ENCODE measurements around the gene PSMD10.
A peak's percentile ranks its signal among the peaks of the same experiment; 100 is the strongest.

Gene PSMD10, protein sequence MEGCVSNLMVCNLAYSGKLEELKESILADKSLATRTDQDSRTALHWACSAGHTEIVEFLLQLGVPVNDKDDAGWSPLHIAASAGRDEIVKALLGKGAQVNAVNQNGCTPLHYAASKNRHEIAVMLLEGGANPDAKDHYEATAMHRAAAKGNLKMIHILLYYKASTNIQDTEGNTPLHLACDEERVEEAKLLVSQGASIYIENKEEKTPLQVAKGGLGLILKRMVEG

DNA sequence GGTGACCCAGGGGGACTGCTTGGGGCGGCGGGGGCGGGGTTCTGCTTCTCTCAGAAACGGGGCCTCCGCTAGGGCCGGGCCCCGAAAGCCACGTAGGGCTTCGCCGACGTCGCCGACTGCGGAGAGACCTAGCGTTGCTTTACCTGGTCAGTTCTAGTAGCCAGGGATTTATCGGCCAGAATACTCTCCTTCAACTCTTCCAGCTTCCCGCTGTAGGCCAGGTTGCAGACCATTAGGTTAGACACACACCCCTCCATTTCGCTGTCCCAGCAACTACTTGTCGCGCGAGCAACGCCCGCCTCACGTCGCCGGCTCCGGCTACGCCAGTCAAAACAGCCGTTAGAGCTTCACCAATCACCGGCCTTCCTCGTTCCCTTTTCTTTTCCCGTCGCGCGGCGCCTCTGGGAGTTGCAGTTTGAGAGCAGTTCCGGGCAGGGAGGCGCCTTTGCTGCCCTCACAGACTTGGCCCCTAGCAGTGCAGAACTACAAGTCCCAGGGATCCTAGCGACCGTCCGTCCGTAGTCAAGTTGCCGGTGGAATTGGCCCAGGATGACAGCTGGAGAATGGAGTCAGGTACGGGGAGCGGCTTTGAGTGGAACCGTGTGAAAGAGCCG is at the start of gene PSMD10, which contains the start of gene ATG4A:
PSMD10 (minus strand) TSS at position 279 of the 614 bp plus-strand sequence; CDS start at position 257, 22 bp downstream.
ATG4A (plus strand) TSS at position 515 of the 614 bp plus-strand sequence; CDS start at position 564, 49 bp downstream.
- no peak for TF ChIP-seq ZNF274 (IDR thresholded peaks at IDR 0.05; ENCODE audit: low read depth, low read length)
- peak within 1 kb of the TSS; percentile 67 for H3K4me3 ChIP-seq (ENCODE audit: low read length)

DNA sequence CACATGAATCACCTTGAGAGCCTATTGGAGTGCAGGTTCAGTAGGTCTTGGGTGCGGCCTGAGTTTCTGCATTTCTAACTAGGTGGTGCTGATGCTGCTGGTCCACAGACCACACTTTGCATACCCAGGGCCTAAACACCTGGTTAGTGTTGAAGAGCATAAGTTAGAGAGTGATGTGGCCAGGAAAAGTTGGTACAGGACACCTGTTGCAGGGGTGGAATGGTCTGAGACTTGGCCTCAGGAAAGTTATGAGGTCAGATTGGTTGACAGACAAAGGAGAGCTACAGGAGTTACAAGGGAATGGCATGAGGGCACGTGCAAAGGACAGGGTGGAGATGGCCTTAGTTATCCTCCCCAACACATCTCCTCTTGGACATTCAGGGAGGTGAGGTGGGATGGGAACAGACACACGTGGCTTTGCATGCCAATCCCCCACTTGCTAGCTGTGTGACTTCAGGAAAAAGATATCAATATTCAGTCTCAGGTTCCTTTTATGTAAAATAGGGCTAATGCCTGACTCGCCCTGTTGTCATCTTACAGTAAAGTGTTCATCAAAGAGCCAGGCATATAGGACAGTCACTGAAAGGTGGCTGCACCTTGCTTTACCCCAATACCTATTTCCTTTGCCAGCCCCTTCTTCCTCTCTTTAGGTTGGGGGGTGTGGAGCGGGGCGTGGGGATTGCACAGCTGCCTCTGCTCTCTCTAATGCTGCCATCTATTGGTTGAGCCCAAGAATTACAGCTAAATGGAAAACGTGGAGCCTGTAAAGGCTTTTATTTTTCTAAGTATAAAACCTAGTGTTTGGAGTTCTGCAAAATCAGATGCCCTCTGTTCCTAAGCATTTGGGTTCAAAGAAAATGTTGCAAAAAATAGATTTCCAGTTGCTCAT is 47.7 kb upstream of the PSMD10 start:
- no peak for TF ChIP-seq ZNF274 (IDR thresholded peaks at IDR 0.05; ENCODE audit: low read depth, low read length)
- no peak overlapping the region for H3K4me3 ChIP-seq (ENCODE audit: low read length)

DNA sequence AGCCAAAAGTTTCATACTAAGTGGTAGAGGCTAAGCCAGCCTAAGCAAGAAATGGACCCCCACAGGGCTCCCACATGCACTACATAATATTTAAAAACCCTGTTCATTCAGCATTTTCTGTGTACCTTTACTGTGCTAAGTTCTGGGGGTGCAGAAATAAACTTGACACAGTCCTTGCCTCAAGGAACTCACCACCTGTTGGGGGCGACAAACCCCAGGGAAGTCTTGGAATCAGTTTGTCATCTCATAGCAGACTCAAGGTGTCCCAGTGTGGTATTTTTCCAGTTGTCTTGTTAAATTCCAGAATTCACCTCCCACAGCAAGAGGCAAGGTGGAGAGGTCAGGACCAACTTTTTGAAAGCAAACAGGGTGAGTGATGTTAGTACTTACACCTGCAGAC is 43.4 kb upstream of the PSMD10 start:
- no peak for TF ChIP-seq ZNF274 (IDR thresholded peaks at IDR 0.05; ENCODE audit: low read depth, low read length)
- H3K4me3 ChIP-seq (ENCODE audit: low read length), result no peak overlapping the region

DNA sequence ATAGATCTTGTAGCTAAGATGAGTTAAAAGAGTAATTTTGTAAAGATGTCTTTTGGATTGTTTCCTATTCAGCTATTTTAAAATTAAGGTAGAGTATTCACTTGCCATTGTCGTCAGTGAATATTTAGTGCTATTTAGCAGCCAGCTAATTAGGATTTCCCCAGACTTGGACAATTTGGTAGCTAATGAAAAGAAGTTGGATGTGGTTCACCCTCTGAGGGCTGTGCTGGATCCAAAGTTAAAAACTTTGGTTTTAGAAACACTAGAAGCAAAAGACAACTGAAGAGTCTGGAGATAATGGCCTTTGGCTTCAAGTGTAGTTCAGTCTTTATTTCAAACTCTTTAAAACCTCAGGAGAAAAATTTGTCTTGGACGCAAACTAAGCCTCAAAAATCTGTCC is 41.5 kb upstream of the PSMD10 start:
- no peak overlapping the region for H3K4me3 ChIP-seq (ENCODE audit: low read length)
- TF ChIP-seq ZNF274 (IDR thresholded peaks at IDR 0.05; ENCODE audit: low read depth, low read length), result no peak

DNA sequence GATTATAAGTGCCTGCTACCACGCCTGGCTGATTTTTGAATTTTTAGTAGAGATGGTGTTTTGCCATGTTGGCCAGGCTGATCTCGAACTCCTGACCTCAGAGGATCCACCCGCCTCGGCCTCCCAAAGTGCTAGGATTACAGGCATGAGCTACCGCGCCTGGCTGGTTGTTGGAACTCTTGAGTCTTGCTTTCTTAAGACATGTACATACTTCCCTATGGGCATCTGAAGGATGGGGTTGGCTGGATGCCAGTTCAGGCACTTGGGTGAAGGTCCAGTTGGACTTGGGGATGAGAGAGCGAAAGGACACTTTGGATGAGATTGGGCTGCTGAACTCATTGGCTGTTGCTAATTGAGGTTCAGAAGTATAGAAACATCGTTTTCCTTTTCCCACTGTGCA is 40.7 kb upstream of the PSMD10 start:
- no peak overlapping the region for H3K4me3 ChIP-seq (ENCODE audit: low read length)
- no peak for TF ChIP-seq ZNF274 (IDR thresholded peaks at IDR 0.05; ENCODE audit: low read depth, low read length)

DNA sequence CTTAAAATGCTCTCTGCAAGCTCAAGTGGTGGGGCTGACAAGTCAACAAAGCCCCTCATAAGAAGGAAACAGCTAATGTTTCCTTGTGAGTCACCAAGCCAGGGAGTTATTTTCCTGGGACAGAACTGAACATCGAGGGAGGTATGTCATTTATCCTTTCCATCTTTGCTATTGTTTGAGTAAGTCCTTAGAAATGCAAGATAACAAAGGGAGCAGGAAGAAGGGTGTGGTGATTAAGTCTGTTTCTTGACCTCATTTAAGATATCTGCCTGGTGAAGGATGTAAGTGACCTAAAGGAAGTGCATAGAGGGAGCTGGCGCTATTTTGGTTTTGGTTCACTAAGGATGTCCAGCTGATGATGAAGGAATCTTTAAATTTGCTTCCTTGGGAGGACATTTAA is 40.1 kb upstream of the PSMD10 start:
- no peak overlapping the region for H3K4me3 ChIP-seq (ENCODE audit: low read length)
- TF ChIP-seq ZNF274 (IDR thresholded peaks at IDR 0.05; ENCODE audit: low read depth, low read length), result no peak

DNA sequence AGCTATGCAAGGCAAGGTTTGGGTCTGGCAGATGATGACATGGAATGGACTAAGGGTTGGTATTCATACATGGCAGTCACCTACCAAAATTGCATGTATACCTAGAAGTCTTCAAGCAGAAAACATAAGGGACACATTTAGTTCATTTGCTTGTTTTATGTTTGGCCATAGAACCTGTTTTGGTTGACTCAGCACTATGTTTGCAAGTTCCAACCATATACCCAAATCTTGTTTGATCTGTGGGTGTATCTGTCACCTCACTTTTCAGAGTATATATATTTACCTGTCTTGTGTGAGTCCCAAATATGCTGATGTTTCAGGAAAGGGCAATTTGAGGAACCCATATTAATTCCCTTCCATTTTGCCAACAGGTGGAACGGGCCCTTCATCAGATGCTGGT is 39.5 kb upstream of the PSMD10 start:
- H3K4me3 ChIP-seq (ENCODE audit: low read length), result no peak overlapping the region
- no peak for TF ChIP-seq ZNF274 (IDR thresholded peaks at IDR 0.05; ENCODE audit: low read depth, low read length)

DNA sequence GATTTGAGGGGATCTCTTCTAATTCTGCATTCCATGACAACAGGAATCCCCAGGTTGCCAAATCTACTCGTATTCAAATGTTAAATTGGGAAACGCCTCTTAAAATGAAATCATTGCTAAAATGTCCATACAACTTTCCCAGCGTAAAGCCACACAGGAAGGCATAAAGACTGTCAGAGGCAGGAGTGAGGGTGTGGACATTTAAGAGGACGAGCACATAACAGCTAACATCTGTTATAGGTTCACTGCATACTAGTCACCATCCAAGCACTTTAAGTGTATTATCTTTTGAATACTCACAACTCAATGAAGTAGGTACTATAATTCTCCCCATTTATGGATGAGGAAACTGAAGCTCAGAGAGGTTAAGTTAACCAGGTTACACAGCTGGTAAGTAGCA is 35.8 kb upstream of the PSMD10 start:
- no peak overlapping the region for H3K4me3 ChIP-seq (ENCODE audit: low read length)
- no peak for TF ChIP-seq ZNF274 (IDR thresholded peaks at IDR 0.05; ENCODE audit: low read depth, low read length)

DNA sequence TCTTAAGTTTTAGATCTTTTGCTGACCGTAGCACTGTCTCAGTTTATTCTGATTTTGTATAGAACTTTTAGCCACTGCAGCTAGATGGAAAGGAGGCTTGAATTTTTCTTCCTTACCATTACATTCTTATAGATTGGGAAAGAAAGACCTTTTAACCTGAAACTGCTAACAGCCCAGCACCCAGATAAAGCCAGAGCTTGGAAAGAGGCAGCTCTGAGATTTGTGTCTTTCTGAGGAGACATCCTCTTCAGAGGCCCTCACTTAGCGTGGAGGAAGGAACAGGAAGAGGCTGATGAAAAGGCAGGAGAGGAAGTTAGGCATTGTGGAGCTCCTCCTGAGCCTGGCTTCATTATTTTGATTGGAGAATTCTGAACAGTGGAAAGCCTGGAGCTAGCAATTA is 35.3 kb upstream of the PSMD10 start:
- no peak for TF ChIP-seq ZNF274 (IDR thresholded peaks at IDR 0.05; ENCODE audit: low read depth, low read length)
- no peak overlapping the region for H3K4me3 ChIP-seq (ENCODE audit: low read length)

DNA sequence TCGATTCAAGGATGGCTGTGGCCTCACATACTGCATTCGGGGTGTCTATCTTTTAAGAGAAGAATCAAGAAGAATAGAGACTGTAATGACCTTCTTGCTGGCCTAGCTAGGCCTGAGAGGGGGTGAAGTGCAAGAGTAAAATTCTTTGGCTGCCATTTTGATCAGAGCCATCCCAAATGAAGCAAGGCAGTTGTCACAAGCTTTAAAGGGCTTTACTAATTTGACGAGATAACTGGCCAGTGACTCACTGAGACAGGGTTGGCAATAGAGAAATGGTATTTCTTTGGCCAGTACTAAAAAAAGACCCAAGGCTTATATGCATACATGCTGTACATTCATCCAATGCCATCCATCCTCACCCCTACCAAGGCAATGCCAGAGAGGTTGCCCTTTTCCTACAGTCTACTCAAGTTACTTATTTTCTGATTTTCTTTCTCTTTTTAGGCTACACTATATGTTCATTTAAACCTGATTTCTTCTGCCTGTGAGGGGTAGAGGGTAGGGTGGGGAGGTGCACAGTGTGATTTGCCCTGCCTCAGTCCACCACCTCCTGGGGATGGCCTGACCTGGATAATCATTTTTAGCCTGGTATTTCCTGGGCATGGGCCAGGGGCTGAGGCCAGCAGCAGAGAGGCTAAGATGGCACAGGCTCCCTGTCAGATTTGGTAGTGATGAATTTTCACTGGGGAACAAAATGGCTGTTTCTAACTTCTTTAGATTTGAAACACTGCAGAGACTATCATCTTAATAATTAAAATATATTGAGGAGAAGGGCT is 32.4 kb upstream of the PSMD10 start:
- H3K4me3 ChIP-seq (ENCODE audit: low read length), result no peak overlapping the region
- TF ChIP-seq ZNF274 (IDR thresholded peaks at IDR 0.05; ENCODE audit: low read depth, low read length), result no peak

DNA sequence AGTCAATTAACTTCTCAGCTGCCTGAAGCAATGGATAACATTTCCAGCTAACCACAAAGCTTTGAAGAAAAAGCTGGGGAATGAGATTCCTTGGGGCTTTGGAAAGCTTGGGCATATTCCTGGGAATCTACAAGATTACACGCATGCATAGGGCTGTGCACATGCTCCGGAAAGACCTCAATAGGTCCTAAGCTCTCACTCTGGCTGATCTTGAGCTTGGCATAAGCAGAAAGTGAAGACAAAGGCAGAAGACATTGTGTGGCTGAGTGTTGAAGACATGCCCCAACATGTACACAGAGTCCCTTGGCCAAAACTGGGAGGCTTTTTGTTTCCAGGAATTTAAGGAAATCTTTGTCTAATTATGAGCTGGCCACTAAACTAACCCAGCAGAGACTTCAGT is 31.4 kb upstream of the PSMD10 start:
- H3K4me3 ChIP-seq (ENCODE audit: low read length), result no peak overlapping the region
- no peak for TF ChIP-seq ZNF274 (IDR thresholded peaks at IDR 0.05; ENCODE audit: low read depth, low read length)

DNA sequence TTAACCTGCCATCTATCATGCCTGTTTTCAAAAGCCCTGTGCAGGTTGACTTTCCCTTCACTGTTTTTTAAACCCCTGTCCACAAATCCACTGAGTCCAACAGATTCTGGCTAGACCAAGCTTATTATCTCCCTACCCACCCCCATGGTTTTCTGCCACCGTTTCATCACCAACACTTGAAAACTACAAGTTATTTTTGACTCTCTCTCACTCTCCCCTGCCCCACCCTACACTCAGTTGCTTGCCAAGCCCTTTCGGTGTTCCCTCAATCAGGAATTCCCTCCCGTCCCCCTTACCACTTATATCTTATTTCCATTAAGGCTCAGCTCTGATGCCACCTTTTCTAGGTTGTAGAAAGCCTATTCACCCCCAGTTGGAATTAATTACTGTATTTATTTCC is 29.9 kb upstream of the PSMD10 start:
- no peak overlapping the region for H3K4me3 ChIP-seq (ENCODE audit: low read length)
- no peak for TF ChIP-seq ZNF274 (IDR thresholded peaks at IDR 0.05; ENCODE audit: low read depth, low read length)

DNA sequence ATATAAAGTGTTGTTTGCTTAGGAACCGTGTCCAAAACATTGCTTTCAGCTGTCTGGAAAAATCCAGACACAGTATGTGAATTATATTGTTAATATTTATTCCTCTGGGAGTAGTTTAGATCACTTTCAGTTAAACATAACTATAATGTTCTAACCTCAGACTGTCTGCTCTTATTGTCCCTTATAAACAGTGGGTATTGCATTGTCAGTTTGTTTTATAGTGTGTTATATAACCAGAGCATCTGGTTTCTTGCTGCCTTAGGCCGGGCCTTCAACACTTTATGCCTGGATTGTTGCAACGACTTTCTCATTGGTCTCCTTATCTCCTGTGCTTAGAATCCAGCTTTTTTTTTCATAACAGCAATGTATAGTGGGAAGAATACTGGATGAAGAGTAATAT is 26.6 kb upstream of the PSMD10 start:
- no peak for TF ChIP-seq ZNF274 (IDR thresholded peaks at IDR 0.05; ENCODE audit: low read depth, low read length)
- H3K4me3 ChIP-seq (ENCODE audit: low read length), result no peak overlapping the region

DNA sequence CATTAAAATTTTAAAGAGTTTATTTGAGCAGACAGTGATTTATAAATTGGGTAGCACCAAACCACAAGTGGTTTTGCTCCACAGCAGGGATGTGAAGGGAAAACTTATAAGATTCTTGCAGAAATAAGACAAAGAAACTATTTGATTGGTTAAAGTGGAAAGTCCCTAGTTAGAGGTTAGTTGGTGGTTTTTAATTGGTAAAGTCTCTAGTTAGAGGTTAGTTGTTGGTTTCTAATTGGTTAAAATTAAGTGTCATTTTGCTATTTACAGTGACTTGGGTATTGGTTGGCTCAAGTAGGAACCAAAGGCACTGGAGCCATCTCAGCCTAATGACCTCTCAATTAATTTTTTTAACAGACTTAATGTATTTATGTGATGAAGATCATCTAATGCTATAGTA is 23.2 kb upstream of the PSMD10 start:
- TF ChIP-seq ZNF274 (IDR thresholded peaks at IDR 0.05; ENCODE audit: low read depth, low read length), result no peak
- H3K4me3 ChIP-seq (ENCODE audit: low read length), result no peak overlapping the region
